HG03064 (cell line): ENCODE data around the gene CFAP46.
"Not testable (repeated sequence)": the region's sequence is repeated elsewhere in the genome, so short reads cannot be mapped to it uniquely, and the experiment has no call there.

ENCODE experiments used
- ATAC-seq: cut with Tn5 transposase; IDR thresholded peaks from one replicate; pipeline ENCODE4 v1.9.1; 2021; ENCODE audit warnings: low read depth; ENCODE audit not compliant: unreplicated experiment

CFAP46 gene

GRCh38 chr10:132835848-132836233 is 106.5 kb downstream of the CFAP46 start:
- ATAC-seq = no peak

GRCh38 chr10:132834891-132835847 is 107.2 kb downstream of the CFAP46 start:
- ATAC-seq = no peak

- ATAC-seq = no peak
Measured at GRCh38 chr10:132834311-132834761, 108.0 kb downstream of the CFAP46 start.

- no peak for ATAC-seq
Measured at GRCh38 chr10:132833421-132834111, 108.8 kb downstream of the CFAP46 start.

GRCh38 chr10:132832186-132832969 is 110.0 kb downstream of the CFAP46 start:
- no peak for ATAC-seq

- no peak for ATAC-seq
Measured at GRCh38 chr10:132829403-132829802, 113.0 kb downstream of the CFAP46 start.

GRCh38 chr10:132828681-132829080 is 113.7 kb downstream of the CFAP46 start:
- no peak for ATAC-seq

GRCh38 chr10:132827861-132828539 is 114.4 kb downstream of the CFAP46 start:
- no peak for ATAC-seq

- ATAC-seq = no peak
Measured at GRCh38 chr10:132827423-132827789, 115.0 kb downstream of the CFAP46 start.

- no peak for ATAC-seq
Measured at GRCh38 chr10:132826524-132827422, 115.6 kb downstream of the CFAP46 start.

- not testable (repeated sequence) for ATAC-seq
Measured at GRCh38 chr10:132825783-132826523, 116.4 kb downstream of the CFAP46 start.

GRCh38 chr10:132820056-132820455 is 122.3 kb downstream of the CFAP46 start:
- ATAC-seq = no peak

GRCh38 chr10:132817701-132818211 is 124.6 kb downstream of the CFAP46 start:
- ATAC-seq = no peak

GRCh38 chr10:132816718-132817117 is 125.7 kb downstream of the CFAP46 start:
- no peak for ATAC-seq

- no peak for ATAC-seq
Measured at GRCh38 chr10:132815168-132815857, 127.1 kb downstream of the CFAP46 start.

GRCh38 chr10:132814469-132814856 is 127.9 kb downstream of the CFAP46 start:
- no peak for ATAC-seq

- ATAC-seq = no peak
Measured at GRCh38 chr10:132813560-132814468, 128.6 kb downstream of the CFAP46 start.
